ENCODE measurements around the gene MRPL24. TPM values are rescaled to one million over a fixed set of nuclear protein-coding genes. Genes with fewer than 3 reads are reported as not detected.

Gene MRPL24
- total and polyA plus RNA-seq, 10 of the 15 experiments (the other 5 are each of a cell fraction or from before 2014, with no cell fraction given), result 87.4 to 269 (median 134) TPM

GRCh38 chr1:156728599-156729462 lies 12.1 kb downstream of the MRPL24 start, which contains the start of gene ISG20L2 (continued):
- no peak for TF ChIP-seq TBL1XR1 (IDR thresholded peaks at IDR 0.05; ENCODE audit: low read depth, low read length)
- TF ChIP-seq NFXL1 (IDR thresholded peaks at IDR 0.05; ENCODE audit: borderline replicate concordance), result no peak
- no peak for TF ChIP-seq CBX3 (IDR thresholded peaks at IDR 0.05; ENCODE audit: borderline replicate concordance, low read depth)
- TF ChIP-seq RAD51 (IDR thresholded peaks at IDR 0.05), result peak; percentile 51
- TF ChIP-seq E2F8 (IDR thresholded peaks at IDR 0.05; ENCODE audit: low read depth, partially characterized antibody), result peak; percentile 74
- TF ChIP-seq SIN3A (IDR thresholded peaks at IDR 0.05; ENCODE audit: low read depth, low read length), result peak; percentile 39; the same call in 1 of the 2 replicates
- no peak for TF ChIP-seq CBX5 (IDR thresholded peaks at IDR 0.05; ENCODE audit: low read depth)
- TF ChIP-seq SKIL (IDR thresholded peaks at IDR 0.05; ENCODE audit: low read depth, poor library complexity, severe bottlenecking), result peak; percentile 51
- peak; percentile 92 for TF ChIP-seq POLR2A (IDR thresholded peaks at IDR 0.05; ENCODE audit: low read depth, low read length)
- peak; percentile 96 for TF ChIP-seq POLR2AphosphoS5 (IDR thresholded peaks at IDR 0.05; ENCODE audit: low read length)
- peak; percentile 60 for TF ChIP-seq IKZF1 (conservative IDR thresholded peaks at IDR 0.05)
- no peak for TF ChIP-seq IRF5 (IDR thresholded peaks at IDR 0.05; ENCODE audit: borderline replicate concordance)
- TF ChIP-seq RB1 (IDR thresholded peaks at IDR 0.05; ENCODE audit: borderline replicate concordance), result no peak; the same call in 1 of the 2 replicates
- peak; percentile 89 for TF ChIP-seq ATF7 (IDR thresholded peaks at IDR 0.05; ENCODE audit: low read depth)
- no peak for TF ChIP-seq CBFB (IDR thresholded peaks at IDR 0.05; ENCODE audit: low read depth)
- TF ChIP-seq TARDBP (IDR thresholded peaks at IDR 0.05; ENCODE audit: borderline replicate concordance), result no peak
- no peak for TF ChIP-seq FOXM1 (IDR thresholded peaks at IDR 0.05; ENCODE audit: low read depth, low read length)
- TF ChIP-seq MYC (IDR thresholded peaks at IDR 0.05; ENCODE audit: insufficient read depth, insufficient read length, insufficient replicate concordance, low read length, severe bottlenecking), result no peak
- TF ChIP-seq EP300 (IDR thresholded peaks at IDR 0.05; ENCODE audit: borderline replicate concordance in 1 of 2, control insufficient read depth in 1 of 2, low read depth in 2 of 2, low read length in 2 of 2), result peak in 1 of 2 experiments; percentile 14; a peak in 1 of 4 replicates
- TF ChIP-seq, protein P1, sequence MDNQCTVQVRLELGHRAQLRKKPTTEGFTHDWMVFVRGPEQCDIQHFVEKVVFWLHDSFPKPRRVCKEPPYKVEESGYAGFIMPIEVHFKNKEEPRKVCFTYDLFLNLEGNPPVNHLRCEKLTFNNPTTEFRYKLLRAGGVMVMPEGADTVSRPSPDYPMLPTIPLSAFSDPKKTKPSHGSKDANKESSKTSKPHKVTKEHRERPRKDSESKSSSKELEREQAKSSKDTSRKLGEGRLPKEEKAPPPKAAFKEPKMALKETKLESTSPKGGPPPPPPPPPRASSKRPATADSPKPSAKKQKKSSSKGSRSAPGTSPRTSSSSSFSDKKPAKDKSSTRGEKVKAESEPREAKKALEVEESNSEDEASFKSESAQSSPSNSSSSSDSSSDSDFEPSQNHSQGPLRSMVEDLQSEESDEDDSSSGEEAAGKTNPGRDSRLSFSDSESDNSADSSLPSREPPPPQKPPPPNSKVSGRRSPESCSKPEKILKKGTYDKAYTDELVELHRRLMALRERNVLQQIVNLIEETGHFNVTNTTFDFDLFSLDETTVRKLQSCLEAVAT (IDR thresholded peaks at IDR 0.05), result peak; percentile 86
- peak; percentile 54; the same call in 1 of the 2 replicates for TF ChIP-seq TAF1 (IDR thresholded peaks at IDR 0.05; ENCODE audit: borderline replicate concordance, low read depth, low read length)
- TF ChIP-seq MTA2 (IDR thresholded peaks at IDR 0.05; ENCODE audit: low read depth), result peak; percentile 37; the same call in 1 of the 2 replicates
